Measurements from ENCODE around the gene CD200R1. TPM values are rescaled to one million over a fixed set of nuclear protein-coding genes. Genes with fewer than 3 reads are reported as not detected.

The CD200R1 gene
- polyA plus RNA-seq, 6 donors from 2014 or later, result 0.52 to 3.8 (median 1.9) TPM; not detected in 1

DNA sequence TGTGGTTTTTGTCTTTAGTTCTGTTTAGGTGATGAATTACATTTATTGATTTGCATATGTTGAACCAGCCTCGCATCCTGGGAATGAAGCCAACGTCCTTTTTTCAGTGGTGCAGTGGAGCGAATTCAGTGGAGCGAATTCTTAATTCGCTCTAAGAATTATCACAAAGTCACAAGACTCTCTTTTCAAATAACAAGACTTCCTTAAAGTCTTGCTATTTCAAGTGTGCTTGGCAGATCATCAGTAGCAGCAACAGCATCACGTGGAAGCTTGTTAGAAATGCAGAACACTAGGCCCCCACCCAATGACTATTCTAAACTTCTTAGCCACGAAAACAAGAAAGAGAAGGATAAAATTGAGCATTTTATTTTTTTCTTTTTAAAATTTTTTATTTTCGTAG, 70.1 kb downstream of the CD200R1 start:
- peaks cover 0 to 13% of the 10 kb centered on the region in 2 donors for H3K36me3 Mint-ChIP-seq
- peak overlapping the region; percentile 1 to 91 (median 66) for H3K27ac Mint-ChIP-seq
- peaks cover 45 to 57% (median 55%) of the 10 kb centered on the region in 3 donors for H3K4me1 Mint-ChIP-seq
- peak overlapping the region; percentile 34 to 73 (median 66) for H3K4me3 Mint-ChIP-seq
- no peaks in the 10 kb centered on the region for H3K27me3 Mint-ChIP-seq
- DNase-seq (no peak), ATAC-seq (ENCODE audit: low read depth in 2 of 2) (peak; percentile 31 to 45)
- H3K9me3 Mint-ChIP-seq, result peaks cover 3 to 19% (median 9%) of the 10 kb centered on the region in 7 donors

DNA sequence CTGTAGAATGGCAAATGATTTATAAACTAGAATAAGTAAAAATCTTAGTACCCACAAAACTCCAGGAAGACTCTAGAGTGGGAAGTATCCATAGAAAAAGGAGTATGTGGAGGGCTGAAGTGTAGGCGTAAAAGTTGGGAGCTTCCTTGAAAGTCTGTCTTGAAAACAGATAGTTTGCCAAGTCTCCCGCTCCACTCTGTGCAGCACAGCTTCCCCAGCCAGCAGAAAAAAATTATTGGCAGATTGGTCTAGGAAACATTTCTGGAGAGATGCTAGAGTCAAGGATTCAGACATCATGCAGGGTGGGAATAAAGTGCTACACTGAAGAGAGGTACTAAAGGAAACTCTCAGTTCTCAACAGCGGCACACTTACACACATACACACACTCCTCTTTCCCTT, 74.8 kb downstream of the CD200R1 start:
- Mint-ChIP-seq H3K27ac (peak overlapping the region in 1 of 6 donors; percentile 30), H3K36me3 (peaks cover 0 to 13% of the 10 kb centered on the region in 2 donors), H3K4me3 (no peak overlapping the region), H3K4me1 (peaks cover 17 to 19% (median 18%) of the 10 kb centered on the region in 3 donors), H3K9me3 (peaks cover 3 to 19% (median 9%) of the 10 kb centered on the region in 7 donors), H3K27me3 (no peaks in the 10 kb centered on the region)
- no peak for ATAC-seq (ENCODE audit: low read depth in 2 of 2)
- DNase-seq, result no peak

DNA sequence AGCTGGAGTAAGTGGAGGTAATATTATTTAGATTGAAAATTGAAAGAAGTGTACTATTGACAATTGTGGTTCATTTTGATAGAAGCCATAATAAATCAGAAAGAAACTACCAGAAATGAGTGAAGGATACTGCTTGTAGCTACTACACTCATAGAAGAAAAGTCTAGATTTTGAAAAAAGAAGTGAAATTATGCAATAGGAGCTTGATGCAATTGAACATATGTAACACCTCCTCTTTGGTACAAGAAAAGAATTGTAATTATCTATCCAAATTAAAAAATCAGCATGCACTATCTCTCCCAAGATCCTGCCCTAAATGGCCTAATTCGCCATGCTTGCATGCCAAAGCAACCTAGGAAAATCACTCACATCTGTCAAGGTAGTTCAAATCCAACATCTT, 77.1 kb downstream of the CD200R1 start:
- no peak overlapping the region for H3K27ac Mint-ChIP-seq
- no peak overlapping the region for H3K4me3 Mint-ChIP-seq
- ATAC-seq (ENCODE audit: low read depth in 2 of 2) (no peak), DNase-seq (no peak)
- peaks cover 0 to 5% (median 0%) of the 10 kb centered on the region in 3 donors for H3K4me1 Mint-ChIP-seq
- no peaks in the 10 kb centered on the region for H3K27me3 Mint-ChIP-seq
- H3K36me3 Mint-ChIP-seq, result no peaks in the 10 kb centered on the region
- peaks cover 0 to 2% (median 0%) of the 10 kb centered on the region in 7 donors for H3K9me3 Mint-ChIP-seq

DNA sequence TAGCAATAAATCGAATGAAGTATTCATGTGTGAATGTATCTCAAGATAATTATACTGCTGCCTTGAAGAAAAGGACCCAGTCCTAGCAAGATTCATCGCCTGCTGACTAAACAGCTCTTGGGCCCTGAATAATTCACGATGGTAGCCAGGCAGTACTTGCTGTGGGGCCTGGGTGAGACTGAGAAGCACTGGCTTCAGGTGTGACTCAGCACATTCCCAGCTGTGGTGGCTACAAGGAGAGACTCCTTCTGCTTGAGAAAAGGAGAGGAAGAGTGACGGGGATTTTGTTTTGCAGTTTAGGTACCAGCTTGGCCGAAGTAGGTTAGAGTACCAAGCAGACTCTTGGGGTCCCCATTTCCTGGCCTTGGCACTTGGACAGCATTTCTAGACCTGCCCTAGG, 80.6 kb downstream of the CD200R1 start:
- H3K27me3 Mint-ChIP-seq, result peaks cover 0 to 6% (median 0%) of the 10 kb centered on the region in 3 donors
- DNase-seq (no peak), ATAC-seq (ENCODE audit: low read depth in 2 of 2) (no peak)
- H3K4me3 Mint-ChIP-seq, result no peak overlapping the region
- H3K4me1 Mint-ChIP-seq, result peaks cover 8 to 11% (median 8%) of the 10 kb centered on the region in 3 donors
- no peaks in the 10 kb centered on the region for H3K36me3 Mint-ChIP-seq
- no peak overlapping the region for H3K27ac Mint-ChIP-seq
- H3K9me3 Mint-ChIP-seq, result no peaks in the 10 kb centered on the region

DNA sequence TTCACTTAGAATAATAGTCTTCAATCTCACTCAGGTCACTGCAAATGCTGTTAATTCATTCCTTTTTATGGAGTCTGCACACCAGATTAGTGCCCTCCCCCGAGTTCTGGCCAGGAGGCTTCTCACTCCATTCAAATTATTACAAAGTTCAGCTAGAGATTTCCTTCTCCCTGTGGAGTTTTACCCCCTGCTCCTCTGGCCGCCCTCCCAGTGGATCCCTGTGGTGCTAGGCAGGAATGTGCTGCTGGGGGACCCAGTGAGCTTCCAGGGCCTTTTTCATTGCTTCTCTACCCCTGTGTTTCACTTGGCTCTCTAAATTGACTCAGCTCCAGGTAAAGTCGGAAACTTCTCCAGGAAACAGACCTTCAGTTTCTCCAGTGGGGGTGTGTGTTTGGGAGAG, 85.5 kb downstream of the CD200R1 start:
- H3K4me3 Mint-ChIP-seq, result peak overlapping the region in 3 of 8 donors; percentile 4 to 59 (median 28)
- peaks cover 14 to 20% (median 18%) of the 10 kb centered on the region in 3 donors for H3K4me1 Mint-ChIP-seq
- peaks cover 0 to 6% (median 0%) of the 10 kb centered on the region in 3 donors for H3K27me3 Mint-ChIP-seq
- H3K9me3 Mint-ChIP-seq, result no peaks in the 10 kb centered on the region
- no peak for ATAC-seq (ENCODE audit: low read depth in 2 of 2)
- no peak for DNase-seq
- no peaks in the 10 kb centered on the region for H3K36me3 Mint-ChIP-seq
- H3K27ac Mint-ChIP-seq, result peak overlapping the region in 2 of 6 donors; percentile 55 to 61

DNA sequence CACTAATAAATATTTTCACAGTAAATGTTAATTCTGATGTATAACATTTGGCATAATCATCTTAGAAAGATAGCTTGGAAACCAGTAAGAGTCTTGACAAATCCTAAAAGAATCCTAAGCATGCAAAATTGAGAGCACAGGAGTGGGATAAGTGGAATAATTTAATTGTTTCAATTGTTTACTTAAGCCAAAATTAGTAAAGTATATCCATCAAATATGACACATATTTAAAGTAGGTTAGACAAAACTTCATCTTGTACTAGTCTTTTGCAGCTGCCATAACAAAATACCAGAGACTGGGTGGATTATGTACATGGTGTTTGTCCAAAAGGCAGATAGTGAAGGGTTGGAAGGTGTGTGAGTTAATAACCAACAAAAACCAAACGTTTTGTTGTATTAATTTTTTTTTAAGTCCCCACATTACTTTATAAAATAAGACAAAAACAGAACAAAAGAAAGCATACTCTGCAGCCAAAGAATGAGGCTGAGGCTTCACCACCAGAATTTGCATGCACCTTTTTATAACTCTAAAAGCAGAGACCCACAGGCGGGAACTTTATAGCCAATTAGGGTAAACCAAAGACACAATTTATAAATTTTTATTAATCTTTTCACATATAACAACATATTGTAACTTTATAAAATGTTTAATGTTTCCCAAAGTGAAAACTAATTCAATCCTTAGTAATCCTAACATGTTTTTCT, 86.4 kb downstream of the CD200R1 start:
- no peaks in the 10 kb centered on the region for H3K36me3 Mint-ChIP-seq
- H3K27ac Mint-ChIP-seq, result peak overlapping the region in 1 of 6 donors; percentile 27
- peaks cover 14 to 20% (median 18%) of the 10 kb centered on the region in 3 donors for H3K4me1 Mint-ChIP-seq
- no peaks in the 10 kb centered on the region for H3K9me3 Mint-ChIP-seq
- DNase-seq (no peak), ATAC-seq (ENCODE audit: low read depth in 2 of 2) (no peak)
- H3K4me3 Mint-ChIP-seq, result peak overlapping the region in 2 of 8 donors; percentile 28 to 37
- peaks cover 0 to 6% (median 0%) of the 10 kb centered on the region in 3 donors for H3K27me3 Mint-ChIP-seq

DNA sequence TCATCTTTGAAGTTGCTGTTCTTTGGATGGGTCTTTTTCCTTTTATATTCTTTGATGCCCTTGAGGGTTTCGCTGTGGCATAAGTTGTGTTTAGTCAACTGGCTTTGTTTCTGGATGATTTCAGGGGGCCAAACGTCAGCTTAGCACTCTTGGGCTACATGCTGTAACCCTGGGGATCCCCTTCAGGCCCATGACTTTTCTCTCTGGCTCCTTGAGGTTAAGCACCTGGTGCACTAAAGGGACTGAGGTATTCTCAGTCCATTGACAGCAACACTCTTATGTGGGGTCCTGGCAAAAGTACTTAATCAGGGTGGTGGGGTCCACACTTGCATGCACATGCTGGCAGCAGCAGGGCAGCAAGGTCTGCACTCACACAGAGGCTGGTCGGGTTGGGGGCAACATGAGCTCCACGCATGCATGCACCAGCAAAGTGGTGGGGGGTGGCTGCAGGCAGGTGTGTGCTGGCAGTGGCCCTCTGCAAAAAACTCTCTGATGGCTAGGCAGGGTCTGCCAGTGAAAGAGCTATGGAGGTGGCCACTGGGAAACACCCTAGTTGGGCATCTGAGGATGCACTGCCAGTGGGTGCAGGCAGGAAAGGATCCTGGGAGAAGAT, 90.1 kb downstream of the CD200R1 start:
- Mint-ChIP-seq H3K36me3 (peaks cover 0 to 6% of the 10 kb centered on the region in 2 donors), H3K4me1 (peaks cover 20 to 28% (median 21%) of the 10 kb centered on the region in 3 donors)

DNA sequence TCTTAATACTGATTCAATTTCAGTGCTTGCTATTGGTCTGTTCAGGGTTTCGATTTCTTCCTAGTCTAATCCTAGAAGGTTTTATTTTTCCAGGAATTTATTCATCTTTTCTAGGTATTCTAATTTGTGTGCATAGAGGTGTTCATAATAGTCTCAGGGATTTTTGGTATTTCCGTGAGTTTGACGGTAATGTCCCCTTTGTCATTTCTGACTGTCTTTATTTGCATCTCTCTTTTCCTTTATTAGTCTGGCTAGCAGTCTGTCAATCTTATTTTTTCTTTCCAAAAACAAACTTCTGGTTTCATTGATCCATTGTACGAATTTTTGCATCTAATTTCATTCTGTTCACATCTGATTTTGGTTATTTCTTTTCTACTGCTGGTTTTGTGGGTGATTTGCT, 93.0 kb downstream of the CD200R1 start:
- Mint-ChIP-seq H3K4me3 (no peak overlapping the region), H3K36me3 (peaks cover 0 to 8% of the 10 kb centered on the region in 2 donors), H3K9me3 (peaks cover 0 to 12% (median 3%) of the 10 kb centered on the region in 7 donors), H3K27me3 (no peaks in the 10 kb centered on the region), H3K27ac (no peak overlapping the region), H3K4me1 (peaks cover 4 to 15% (median 8%) of the 10 kb centered on the region in 3 donors)
- DNase-seq, result no peak
- ATAC-seq (ENCODE audit: low read depth in 2 of 2), result no peak

More for the DNA sequence above, 90.1 kb downstream of the CD200R1 start:
- ATAC-seq (ENCODE audit: low read depth in 2 of 2), result no peak
- Mint-ChIP-seq H3K9me3 (peaks cover 0 to 5% (median 3%) of the 10 kb centered on the region in 7 donors), H3K4me3 (no peak overlapping the region), H3K27me3 (no peaks in the 10 kb centered on the region), H3K27ac (peak overlapping the region in 1 of 6 donors; percentile 69)
- DNase-seq, result no peak

DNA sequence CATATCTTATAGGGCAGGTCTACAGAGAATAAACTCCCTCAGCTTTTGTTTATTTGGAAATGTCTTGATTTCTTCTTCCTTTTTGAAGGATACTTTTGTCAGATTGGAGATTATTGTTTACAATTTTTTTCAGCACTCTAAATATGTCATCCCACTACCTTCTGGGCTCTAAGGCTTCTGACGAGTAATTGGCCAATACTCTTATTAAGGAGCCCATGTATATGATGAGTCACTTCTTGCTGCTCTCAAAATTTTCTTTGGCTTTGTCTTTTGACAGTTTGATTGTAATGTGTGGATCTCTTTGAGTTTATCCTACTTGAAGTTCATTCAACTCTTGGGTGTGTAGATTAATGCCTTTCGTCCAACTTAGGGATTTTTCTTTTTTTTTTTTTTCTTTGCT, 99.3 kb downstream of the CD200R1 start:
- Mint-ChIP-seq H3K4me1 (peaks cover 31 to 51% (median 40%) of the 10 kb centered on the region in 3 donors), H3K9me3 (peaks cover 1 to 20% (median 8%) of the 10 kb centered on the region in 7 donors), H3K36me3 (peaks cover 0 to 16% of the 10 kb centered on the region in 2 donors), H3K4me3 (peak overlapping the region in 2 of 8 donors; percentile 16 to 17), H3K27ac (peak overlapping the region in 1 of 6 donors; percentile 14), H3K27me3 (no peaks in the 10 kb centered on the region)
- ATAC-seq (ENCODE audit: low read depth in 2 of 2) (no peak), DNase-seq (no peak)

DNA sequence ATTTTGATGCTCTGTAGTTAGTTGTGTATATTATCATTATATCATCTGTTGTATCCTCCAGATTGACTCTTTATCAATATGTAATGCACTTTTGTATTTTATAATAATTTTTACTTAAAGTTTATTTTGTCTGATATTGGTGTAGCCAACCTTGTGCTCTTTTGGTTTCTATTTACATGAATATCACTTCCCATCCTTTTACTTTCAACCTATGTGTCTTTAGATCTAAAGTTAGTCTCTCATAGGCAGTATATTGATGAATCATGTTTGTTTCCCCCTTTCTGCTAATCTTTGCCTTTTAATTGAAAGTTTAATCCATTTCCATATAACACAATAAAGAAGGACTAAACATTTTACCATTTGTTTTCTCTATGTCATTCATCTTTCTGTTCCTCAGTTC, 100.2 kb downstream of the CD200R1 start:
- H3K9me3 Mint-ChIP-seq, result peaks cover 7 to 24% (median 10%) of the 10 kb centered on the region in 7 donors
- no peaks in the 10 kb centered on the region for H3K27me3 Mint-ChIP-seq
- peaks cover 27 to 43% (median 39%) of the 10 kb centered on the region in 3 donors for H3K4me1 Mint-ChIP-seq
- peaks cover 0 to 17% of the 10 kb centered on the region in 2 donors for H3K36me3 Mint-ChIP-seq
- peak overlapping the region in 1 of 6 donors; percentile 12 for H3K27ac Mint-ChIP-seq
- H3K4me3 Mint-ChIP-seq, result peak overlapping the region in 3 of 8 donors; percentile 33 to 85 (median 85)
- ATAC-seq (ENCODE audit: low read depth in 2 of 2), result peak; percentile 32 to 41
- no peak for DNase-seq

DNA sequence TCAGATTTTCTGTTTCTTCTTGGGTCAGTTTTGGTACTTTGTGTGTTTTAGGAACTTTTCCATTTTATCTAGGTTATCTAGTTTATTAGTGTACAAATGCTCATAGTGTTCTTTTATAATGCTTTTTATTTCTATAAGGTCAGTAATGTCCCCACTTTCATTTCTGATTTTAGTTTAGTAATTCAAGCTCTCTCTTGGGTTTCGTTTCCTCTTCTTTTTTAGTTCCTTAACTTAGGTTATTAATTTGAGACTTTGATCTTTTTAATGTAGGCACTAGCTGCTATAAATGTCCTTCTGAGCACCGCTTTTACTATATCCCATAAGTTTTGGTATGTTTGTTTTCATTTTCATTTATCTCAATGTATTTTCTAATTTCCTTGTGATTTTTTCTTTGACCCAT, 101.3 kb downstream of the CD200R1 start:
- Mint-ChIP-seq H3K27me3 (no peaks in the 10 kb centered on the region), H3K4me1 (peaks cover 27 to 41% (median 39%) of the 10 kb centered on the region in 3 donors), H3K27ac (peak overlapping the region in 5 of 6 donors; percentile 8 to 82 (median 38)), H3K9me3 (peaks cover 10 to 30% (median 17%) of the 10 kb centered on the region in 7 donors), H3K36me3 (peaks cover 0 to 23% of the 10 kb centered on the region in 2 donors), H3K4me3 (peak overlapping the region; percentile 4 to 85 (median 64))
- peak; percentile 83 to 89 for ATAC-seq (ENCODE audit: low read depth in 2 of 2)
- peak; percentile 34 for DNase-seq

DNA sequence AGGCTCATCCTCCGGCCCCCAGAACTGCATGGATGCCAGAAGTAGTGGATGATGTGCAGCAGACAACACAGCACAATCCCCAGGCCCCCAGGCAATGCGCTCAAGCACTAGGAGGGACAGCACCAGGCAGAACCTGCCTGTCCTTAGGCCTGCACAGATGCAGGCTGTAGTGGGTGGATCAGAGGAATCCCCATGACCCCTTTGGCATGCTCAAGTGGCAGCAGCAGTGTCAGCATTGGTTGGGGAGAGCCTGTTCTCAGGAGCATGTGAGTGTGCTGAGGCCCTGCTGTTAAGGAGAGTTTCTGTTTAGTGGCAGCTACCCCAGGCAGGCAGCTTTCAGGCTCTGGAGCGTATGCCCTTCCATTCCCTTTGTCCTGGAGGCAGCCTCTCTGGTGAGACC, 103.2 kb downstream of the CD200R1 start:
- H3K27ac Mint-ChIP-seq, result no peak overlapping the region
- DNase-seq (no peak), ATAC-seq (ENCODE audit: low read depth in 2 of 2) (no peak)
- peaks cover 10 to 37% (median 17%) of the 10 kb centered on the region in 7 donors for H3K9me3 Mint-ChIP-seq
- H3K4me3 Mint-ChIP-seq, result peak overlapping the region in 1 of 8 donors; percentile 35
- no peaks in the 10 kb centered on the region for H3K27me3 Mint-ChIP-seq
- H3K4me1 Mint-ChIP-seq, result peaks cover 27 to 41% (median 39%) of the 10 kb centered on the region in 3 donors
- H3K36me3 Mint-ChIP-seq, result peaks cover 0 to 23% of the 10 kb centered on the region in 2 donors
